GM12873 (cell line): Measurements from ENCODE around the gene SEC24A.

Experiments used
- CTCF ChIP-seq: IDR thresholded peaks from 2 replicates; pipeline ENCODE4 v1.5.1; 2012; ENCODE audit warnings: low read depth, mild to moderate bottlenecking, moderate library complexity, low read length, control low read depth; ENCODE audit not compliant: insufficient read depth; ENCODE audit errors: missing control alignments

The SEC24A gene

GRCh38 chr5:134648425-134649162 is at the start of gene SEC24A:
TSS of gene SEC24A (plus strand) at chr5:134648785. CDS start at chr5:134649077, 292 bp downstream.
- TF ChIP-seq CTCF, result no peak

GRCh38 chr5:134600600-134600999 is 48.0 kb upstream of the SEC24A start:
- TF ChIP-seq CTCF, result no peak

GRCh38 chr5:134603059-134603458 is 45.5 kb upstream of the SEC24A start:
- TF ChIP-seq CTCF, result no peak

- no peak for TF ChIP-seq CTCF
Observed at GRCh38 chr5:134604908-134605307, 43.7 kb upstream of the SEC24A start.

GRCh38 chr5:134606726-134607125 is 41.9 kb upstream of the SEC24A start:
- TF ChIP-seq CTCF, result no peak

- no peak for TF ChIP-seq CTCF
Observed at GRCh38 chr5:134608555-134608954, 40.0 kb upstream of the SEC24A start.

GRCh38 chr5:134609232-134609851 is 39.2 kb upstream of the SEC24A start:
- no peak for TF ChIP-seq CTCF
